GM18508 (cell line): Measurements from ENCODE around the gene ECHDC3.

Experiments used
- ATAC-seq: cut with Tn5 transposase; IDR thresholded peaks from one replicate; pipeline ENCODE4 v1.9.1; 2021; ENCODE audit warnings: moderate number of reproducible peaks; ENCODE audit not compliant: insufficient read depth, unreplicated experiment

The ECHDC3 gene

GRCh38 chr10:11808808-11809207 lies 66.6 kb downstream of the ECHDC3 start:
- ATAC-seq, result no peak

DNA sequence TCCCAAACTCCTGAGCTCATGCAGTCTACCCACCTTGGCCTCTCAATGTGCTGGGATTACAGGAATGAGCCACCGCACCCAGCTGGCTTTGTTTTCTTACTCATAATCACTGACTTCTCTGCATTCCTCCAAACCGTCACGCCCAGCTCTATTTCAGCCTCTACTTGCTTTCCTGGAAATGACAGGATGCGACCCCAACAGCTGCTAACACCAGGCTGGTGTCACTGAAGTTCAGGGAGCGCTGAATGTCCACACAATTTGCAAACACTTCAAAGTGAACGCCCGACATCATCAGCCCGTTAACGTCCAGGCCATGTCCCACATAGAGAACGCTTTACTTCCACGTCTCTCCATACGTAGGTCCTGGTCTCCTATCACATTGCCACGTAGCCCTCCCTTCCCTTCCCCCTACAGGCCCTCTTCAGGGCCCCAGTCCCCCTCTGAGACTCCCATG lies 68.2 kb downstream of the ECHDC3 start:
- ATAC-seq, result no peak

- no peak for ATAC-seq
Observed at GRCh38 chr10:11810973-11811372, 68.8 kb downstream of the ECHDC3 start.

DNA sequence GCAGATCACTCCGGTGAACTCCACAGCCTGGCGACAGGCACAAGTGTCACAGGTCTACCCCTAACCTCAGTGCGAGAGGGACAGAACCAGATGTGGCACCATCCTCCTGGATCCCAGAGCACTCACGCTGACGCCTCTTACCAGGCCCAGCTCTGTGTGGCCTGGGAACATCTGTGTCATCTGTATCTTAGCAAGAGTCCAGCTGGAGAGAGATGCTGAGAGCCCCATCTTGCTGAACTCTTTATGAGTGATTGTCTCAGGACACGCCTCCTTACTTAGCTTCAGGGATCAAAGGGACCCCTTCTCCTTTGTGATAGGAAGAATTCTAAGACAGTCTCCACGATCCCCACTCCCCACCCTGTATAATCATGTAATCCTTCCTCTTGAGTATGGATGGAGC lies 71.0 kb downstream of the ECHDC3 start:
- ATAC-seq, result no peak
